Heart left ventricle (tissue), 16 donors: ENCODE results near the gene FAM89B. TPM values are rescaled to one million over a fixed set of nuclear protein-coding genes. Genes with fewer than 3 reads are reported as not detected.
A peak's percentile ranks its signal among the peaks of the same experiment; 100 is the strongest.
"Not testable (repeated sequence)": the region's sequence is repeated elsewhere in the genome, so short reads cannot be mapped to it uniquely, and the experiment has no call there.

Experiments
- ATAC-seq, 4 donors: fragments of 200-7000 bp; cut with Tn5 transposase; one replicate each; pipeline ENCODE4 v1.9.1; 2020 to 2022; ENCODE audit warnings: moderate library complexity in 4 of 4, mild to moderate bottlenecking in 3 of 4, moderate number of reproducible peaks in 1 of 4
- DNase-seq, 5 donors: peaks; one replicate each; pipeline ENCODE4 v3.0.0-alpha.2; 2020
- H3K27ac ChIP-seq, 12 donors: fragments of 200-600 bp; sonication (generic) in 4 of 12; one replicate each; pipeline versions ENCODE4 v1.5.0 to v1.8.0; 2016 to 2022; ENCODE audit warnings: mild to moderate bottlenecking in 2 of 12
- H3K27me3 ChIP-seq, 9 donors: fragments of 200-600 bp; sonication (generic) in 2 of 9; one replicate each; pipeline versions ENCODE4 v1.5.1 to v1.8.0; 2016 to 2022; ENCODE audit warnings: mild to moderate bottlenecking in 3 of 9
- H3K36me3 ChIP-seq, 9 donors: fragments of 200-600 bp; sonication (generic) in 2 of 9; one replicate each; pipeline versions ENCODE4 v1.5.0 to v1.8.0; 2018 to 2022; ENCODE audit warnings: mild to moderate bottlenecking in 2 of 9
- H3K4me1 ChIP-seq, 12 donors: fragments of 200-600 bp; sonication (generic) in 4 of 12; one replicate each; pipeline versions ENCODE4 v1.5.0 to v1.8.0; 2016 to 2022; ENCODE audit warnings: mild to moderate bottlenecking in 3 of 12
- H3K4me3 ChIP-seq, 12 donors: fragments of 200-600 bp; sonication (generic) in 4 of 12; one replicate each; pipeline versions ENCODE4 v1.5.0 to v1.8.0; 2017 to 2022; ENCODE audit warnings: mild to moderate bottlenecking in 9 of 12, moderate library complexity in 4 of 12
- H3K9me3 ChIP-seq, 12 donors: fragments of 200-600 bp; sonication (generic) in 4 of 12; one replicate each; pipeline versions ENCODE4 v1.5.0 to v1.8.0; 2016 to 2022; ENCODE audit warnings: mild to moderate bottlenecking in 1 of 12
- CTCF ChIP-seq, 12 donors: fragments of 200-600 bp; sonication (generic) in 4 of 12; IDR thresholded peaks; one replicate each; pipeline versions ENCODE4 v1.5.0 to v1.8.0; 2018 to 2022; ENCODE audit warnings: antibody characterized with exemption in 12 of 12, mild to moderate bottlenecking in 5 of 12
- POLR2A ChIP-seq, 2 donors: fragments of 450-650 bp; IDR thresholded peaks; one replicate each; pipeline ENCODE4 v1.6.1; 2017; ENCODE audit warnings: antibody characterized with exemption in 2 of 2, mild to moderate bottlenecking in 2 of 2, moderate library complexity in 2 of 2
- WGBS, 4 donors: extraction: QIAGEN DNeasy Blood & Tissue Kit in 2 of 4; methylation state at CpG; one replicate each; pipeline versions ENCODE4 v1.1.5 to v1.1.7; 2013 to 2018; 5-methylcytosine and 5-hydroxymethylcytosine counted together
- intact Hi-C, 10 donors: fragments of 100-400 bp; cut with DNase I; formaldehyde crosslinking; loops; one replicate each; pipeline versions ENCODE4 v1.11.1 to v1.14.2; 2022
- polyA plus RNA-seq, 2 donors: library from polyadenylated mRNA; stranded (reverse); fragments of 200-250 nt; gene quantifications; one replicate each; pipeline ENCODE4 v1.2.3, GENCODE V29; 2013
- total RNA-seq, 9 donors: library from RNA; depleted of rRNA in 2 of 9; stranded (reverse); fragments of >200 nt in 2 of 9; fragmentation: NEBNext Ultra II Directional in 3 of 9; extraction: Animal tissue kit (Norgen Biotek cat#: 25700) in 3 of 9; gene quantifications; one replicate each; pipeline versions ENCODE4 v1.1.0 to v1.2.4, GENCODE V29; 2016 to 2023
- donor health status: ischemic (EF 13 %, LVEDD 7.1; RV severe dilation, severe dysfunction).
- donor health status: healthy with polysubstance abuse.
- donor health status: DM: no; HTN: yes; CAD: no.
- donor health status: DM: no; HTN: no; CAD: no.
- donor health status: ischemic (EF 25% LVEDD 6.9; RV normal size, moderate dysfunction).
- donor health status: ischemic (EF 25% LVEDD 5.7; RV mildly dilated, moderate dysfunction).
- donor health status: healthy.
- donor health status: DM: yes; HTN: yes; CAD: no.
- donor health status: ischemic (EF 35%, LVEDD 5.7; RV mildly dilated, moderate dysfunction).
- donor health status: nonischemic (EF 11% LVEDD 7.7; RV severe dilation, severe dysfunction).
- donor health status: DM: yes; HTN: yes; CAD: no.
- donor health status: PGD.
- donor health status: ischemic (EF 29% LVEDD 5.4; RV normal size, mild dysfunction).
- donor health status: nonischemic (EF 23%, LVEDD 6.1; RV moderate dilation, normal function).

FAM89B gene
- total and polyA plus RNA-seq, 11 donors, result 25.8 to 87.9 (median 44.2) TPM

DNA sequence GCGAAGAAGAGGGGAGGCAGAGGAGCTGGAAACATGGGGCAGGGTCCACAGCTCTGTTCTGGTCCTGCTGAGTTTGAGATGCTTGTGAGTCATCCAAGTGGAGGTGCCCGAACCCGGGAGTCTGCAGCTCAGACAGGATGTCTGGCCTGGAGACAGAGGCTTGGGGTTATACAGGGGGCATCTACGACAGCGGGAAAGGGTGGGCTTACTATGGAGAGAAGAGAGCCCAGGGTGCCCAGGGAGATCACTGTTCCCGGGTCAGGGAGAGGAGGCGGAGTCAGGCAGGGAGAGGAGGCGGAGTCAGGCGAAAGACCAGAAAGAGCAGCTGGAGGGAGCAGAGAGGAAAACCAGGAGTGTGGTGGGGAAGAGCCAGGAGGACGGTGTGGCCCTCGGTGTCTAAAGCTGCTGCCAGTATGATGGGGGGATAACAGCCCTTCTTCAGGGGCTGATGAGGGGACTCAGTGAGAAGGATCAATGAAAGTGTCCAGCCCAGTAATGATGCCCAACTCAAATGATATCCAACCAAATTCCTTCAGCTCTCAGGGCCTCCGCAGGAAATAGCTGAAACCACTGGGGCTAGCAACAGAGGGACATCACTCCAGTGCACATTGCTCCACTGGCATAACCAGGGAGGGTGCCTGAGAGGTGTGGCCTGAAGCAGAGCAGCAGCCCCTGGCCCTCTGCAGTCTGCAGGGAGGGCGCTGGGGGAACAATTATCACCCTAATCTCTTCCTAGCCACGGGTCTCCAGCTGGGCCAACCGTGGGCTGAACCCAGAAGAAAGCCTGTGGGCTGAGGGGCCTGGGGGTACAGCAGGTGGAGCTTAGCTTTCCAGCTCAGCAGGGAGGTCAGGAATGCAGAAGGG lies 11.6 kb upstream of the FAM89B start:
- Histone ChIP-seq H3K27me3 (no peaks in the 10 kb centered on the region), H3K4me1 (peaks cover 6 to 57% (median 46%) of the 10 kb centered on the region in 12 donors), H3K27ac (peak overlapping the region in 11 of 12 donors; percentile 86 to 99 (median 96)), H3K9me3 (no peaks in the 10 kb centered on the region), H3K36me3 (no peaks in the 10 kb centered on the region), H3K4me3 (no peak overlapping the region)
- ATAC-seq (peak; percentile 0 to 8 (median 2)), DNase-seq (peak in 4 of 5 donors; percentile 63 to 75 (median 64))
- WGBS, 4 donors, result 24 to 35% (median 28%) methylated on average over 13 to 15 of the region's 15 CpGs
- intact Hi-C loops, result no loop called here
- TF ChIP-seq CTCF (IDR thresholded peaks at IDR 0.05) (no peak), POLR2A (IDR thresholded peaks at IDR 0.05) (no peak)

- intact Hi-C loops, result no loop called here
- no peaks in the 10 kb centered on the region for H3K27me3 ChIP-seq
- H3K27ac ChIP-seq, result no peak overlapping the region
- no peak for TF ChIP-seq POLR2A (IDR thresholded peaks at IDR 0.05)
- no peak for TF ChIP-seq CTCF (IDR thresholded peaks at IDR 0.05)
- peaks cover 6 to 55% (median 34%) of the 10 kb centered on the region in 12 donors for H3K4me1 ChIP-seq
- DNase-seq (no peak), ATAC-seq (no peak)
- H3K36me3 ChIP-seq, result peaks cover 0 to 5% (median 0%) of the 10 kb centered on the region in 9 donors
- H3K4me3 ChIP-seq, result no peak overlapping the region
- no peaks in the 10 kb centered on the region for H3K9me3 ChIP-seq
- WGBS, 4 donors, result 84 to 93% (median 89%) methylated on average over 7 of the region's 7 CpGs
Measured at GRCh38 chr11:65562020-65562419, 10.3 kb upstream of the FAM89B start.

GRCh38 chr11:65562788-65563187 lies 9.6 kb upstream of the FAM89B start:
- Histone ChIP-seq H3K4me1 (peaks cover 6 to 52% (median 29%) of the 10 kb centered on the region in 12 donors), H3K27me3 (no peaks in the 10 kb centered on the region), H3K4me3 (no peak overlapping the region), H3K36me3 (peaks cover 0 to 6% (median 0%) of the 10 kb centered on the region in 9 donors), H3K27ac (no peak overlapping the region), H3K9me3 (no peaks in the 10 kb centered on the region)
- intact Hi-C loops, result no loop called here
- no peak for DNase-seq
- 82 to 91% (median 89%) methylated on average over 9 of the region's 9 CpGs for WGBS, 4 donors
- TF ChIP-seq CTCF (IDR thresholded peaks at IDR 0.05), result no peak
- TF ChIP-seq POLR2A (IDR thresholded peaks at IDR 0.05), result no peak
- no peak for ATAC-seq

DNA sequence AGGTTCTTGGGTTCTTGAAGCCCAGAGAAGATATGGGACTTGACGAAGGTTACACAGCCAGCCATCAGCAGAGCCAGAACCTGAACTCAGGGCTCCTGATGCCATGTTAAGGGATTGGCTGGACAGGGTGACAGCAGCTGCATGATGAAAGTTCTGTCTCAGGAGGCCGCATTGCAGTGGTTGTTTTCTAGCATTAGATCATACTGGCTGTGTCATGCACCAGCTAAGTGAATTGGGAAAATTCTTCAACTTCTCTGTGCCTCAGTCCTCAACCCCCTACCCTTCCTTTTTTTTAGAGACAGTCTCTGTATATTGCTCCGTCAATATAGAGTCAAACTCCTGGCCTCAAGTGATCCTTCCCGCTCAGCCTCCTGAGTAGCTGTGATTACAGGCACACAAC lies 8.7 kb upstream of the FAM89B start:
- Histone ChIP-seq H3K27ac (no peak overlapping the region), H3K27me3 (no peaks in the 10 kb centered on the region), H3K4me1 (peaks cover 9 to 57% (median 31%) of the 10 kb centered on the region in 12 donors), H3K4me3 (no peak overlapping the region), H3K9me3 (no peaks in the 10 kb centered on the region), H3K36me3 (peaks cover 0 to 14% (median 0%) of the 10 kb centered on the region in 9 donors)
- DNase-seq (no peak), ATAC-seq (no peak)
- intact Hi-C loops, result no loop called here
- 94 to 99% (median 96%) methylated on average over 4 of the region's 4 CpGs for WGBS, 4 donors
- no peak for TF ChIP-seq CTCF (IDR thresholded peaks at IDR 0.05)
- no peak for TF ChIP-seq POLR2A (IDR thresholded peaks at IDR 0.05)

- DNase-seq, intact Hi-C loops, H3K27me3 ChIP-seq, ATAC-seq, H3K9me3 ChIP-seq, H3K4me3 ChIP-seq: not testable (repeated sequence)
- Histone ChIP-seq H3K36me3 (peaks cover 0 to 16% (median 0%) of the 10 kb centered on the region in 9 donors), H3K4me1 (peaks cover 3 to 54% (median 28%) of the 10 kb centered on the region in 12 donors), H3K27ac (peak overlapping the region in 2 of 12 donors; percentile 32 to 66)
- 88 to 92% (median 91%) methylated on average over 12 of the region's 12 CpGs for WGBS, 4 donors
Measured at GRCh38 chr11:65564879-65565559, 7.3 kb upstream of the FAM89B start.
